DND-41 (cell line): Measurements from ENCODE around the gene PKP2.
"Not testable (repeated sequence)": the region's sequence is repeated elsewhere in the genome, so short reads cannot be mapped to it uniquely, and the experiment has no call there.

Experiments
- ATAC-seq: fragments of 200-7000 bp; cut with Tn5 transposase; 3 replicates; pipeline ENCODE4 v1.9.1; 2021; ENCODE audit warnings: low read depth; ENCODE audit not compliant: insufficient read depth
- DNase-seq: peaks from one replicate; pipeline ENCODE4 v3.0.0-alpha.2; 2020
- H2AFZ ChIP-seq: 2 replicates; pipeline ENCODE4 v1.6.0; 2012; ENCODE audit warnings: low read depth, low read length
- H3K27ac ChIP-seq: 2 replicates; pipeline ENCODE4 v1.5.1; 2012; ENCODE audit warnings: low read length, inconsistent platforms
- H3K27me3 ChIP-seq: fragments of 200-600 bp; sonication (generic); 2 replicates; pipeline ENCODE4 v1.6.0; 2012; ENCODE audit warnings: low read length, mild to moderate bottlenecking, inconsistent platforms; ENCODE audit not compliant: insufficient read depth, poor library complexity
- H3K36me3 ChIP-seq: 2 replicates; pipeline ENCODE4 v1.5.1; 2012; ENCODE audit warnings: low read length, inconsistent platforms; ENCODE audit not compliant: insufficient read depth
- H3K4me1 ChIP-seq: 2 replicates; pipeline ENCODE4 v1.5.1; 2012; ENCODE audit warnings: mild to moderate bottlenecking, low read length; ENCODE audit not compliant: insufficient read depth
- H3K4me2 ChIP-seq: 2 replicates; pipeline ENCODE4 v1.6.0; 2012; ENCODE audit warnings: mild to moderate bottlenecking, moderate library complexity, low read length, inconsistent platforms; ENCODE audit not compliant: insufficient read depth
- H3K4me3 ChIP-seq, 2 experiments: fragments of 200-600 bp in 1 of 2; shearing (Covaris generic) in 1 of 2; 2 replicates each; pipeline ENCODE4 v1.5.1; 2012 to 2016; ENCODE audit warnings: inconsistent platforms in 2 of 2, low read length in 2 of 2, mild to moderate bottlenecking in 2 of 2, low read depth in 1 of 2, moderate library complexity in 1 of 2
- H3K79me2 ChIP-seq: 2 replicates; pipeline ENCODE4 v1.6.0; 2012; ENCODE audit warnings: low read length, inconsistent platforms; ENCODE audit not compliant: insufficient read depth
- H3K9ac ChIP-seq: 2 replicates; pipeline ENCODE4 v1.6.0; 2012; ENCODE audit warnings: low read depth, mild to moderate bottlenecking, inconsistent platforms, low read length, moderate library complexity
- H3K9me3 ChIP-seq: 2 replicates; pipeline ENCODE4 v1.5.1; 2012; ENCODE audit warnings: low read length, moderate library complexity, mild to moderate bottlenecking, inconsistent platforms; ENCODE audit not compliant: insufficient read depth, severe bottlenecking
- H4K20me1 ChIP-seq: 2 replicates; pipeline ENCODE4 v1.6.0; 2012; ENCODE audit warnings: low read length; ENCODE audit not compliant: insufficient read depth
- EZH2 ChIP-seq: IDR thresholded peaks from 3 replicates; pipeline ENCODE4 v1.6.1; 2012; ENCODE audit warnings: borderline replicate concordance, low read depth, mild to moderate bottlenecking, moderate library complexity, low read length, inconsistent platforms; ENCODE audit not compliant: severe bottlenecking
- TF ChIP-seq, protein P1 (sequence below): IDR thresholded peaks from 2 replicates; pipeline ENCODE4 v1.5.1; 2012; ENCODE audit warnings: borderline replicate concordance, low read length, moderate library complexity, mild to moderate bottlenecking; ENCODE audit not compliant: poor library complexity, severe bottlenecking; ENCODE audit errors: extremely low read depth

The PKP2 gene

DNA sequence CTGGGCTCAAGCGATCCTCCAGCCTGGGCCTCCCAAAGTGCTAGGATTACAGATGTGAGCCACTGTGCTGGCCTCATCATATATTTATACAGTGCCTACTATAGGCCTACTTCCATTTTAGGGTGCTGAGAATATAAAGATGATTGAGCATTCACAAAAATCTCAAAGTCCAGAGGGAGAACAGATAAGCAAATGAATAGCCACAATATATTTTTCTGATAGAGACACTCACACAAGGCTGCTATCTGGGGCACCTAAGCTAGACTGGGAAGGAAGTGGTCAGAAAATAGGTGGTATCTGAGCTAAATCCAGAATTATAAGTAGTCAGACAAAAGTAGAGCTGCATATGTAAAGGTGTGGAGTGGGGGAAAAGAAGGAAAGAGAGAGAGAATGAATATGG is 21.6 kb downstream of the PKP2 start:
- no peak for TF ChIP-seq EZH2
- TF ChIP-seq, protein P1, sequence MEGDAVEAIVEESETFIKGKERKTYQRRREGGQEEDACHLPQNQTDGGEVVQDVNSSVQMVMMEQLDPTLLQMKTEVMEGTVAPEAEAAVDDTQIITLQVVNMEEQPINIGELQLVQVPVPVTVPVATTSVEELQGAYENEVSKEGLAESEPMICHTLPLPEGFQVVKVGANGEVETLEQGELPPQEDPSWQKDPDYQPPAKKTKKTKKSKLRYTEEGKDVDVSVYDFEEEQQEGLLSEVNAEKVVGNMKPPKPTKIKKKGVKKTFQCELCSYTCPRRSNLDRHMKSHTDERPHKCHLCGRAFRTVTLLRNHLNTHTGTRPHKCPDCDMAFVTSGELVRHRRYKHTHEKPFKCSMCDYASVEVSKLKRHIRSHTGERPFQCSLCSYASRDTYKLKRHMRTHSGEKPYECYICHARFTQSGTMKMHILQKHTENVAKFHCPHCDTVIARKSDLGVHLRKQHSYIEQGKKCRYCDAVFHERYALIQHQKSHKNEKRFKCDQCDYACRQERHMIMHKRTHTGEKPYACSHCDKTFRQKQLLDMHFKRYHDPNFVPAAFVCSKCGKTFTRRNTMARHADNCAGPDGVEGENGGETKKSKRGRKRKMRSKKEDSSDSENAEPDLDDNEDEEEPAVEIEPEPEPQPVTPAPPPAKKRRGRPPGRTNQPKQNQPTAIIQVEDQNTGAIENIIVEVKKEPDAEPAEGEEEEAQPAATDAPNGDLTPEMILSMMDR: no peak

DNA sequence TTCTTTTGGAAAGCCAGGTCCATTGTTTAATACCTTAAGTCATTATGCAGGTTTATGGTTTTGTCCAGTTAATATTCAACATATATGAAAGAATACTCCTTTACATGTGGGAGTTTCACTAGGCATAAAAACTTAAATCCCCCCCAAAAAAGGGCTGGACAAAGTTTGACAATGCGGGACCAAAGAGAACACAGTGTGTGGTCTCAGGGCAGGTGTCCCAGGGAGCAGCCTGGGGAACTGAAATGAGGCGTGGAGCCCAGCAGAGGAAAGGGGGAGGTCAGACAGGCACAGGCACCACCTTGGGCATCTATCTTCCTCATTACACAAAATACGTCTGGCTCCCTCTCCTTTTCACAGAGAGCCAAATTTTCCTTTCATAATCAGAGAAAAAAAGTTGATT is 22.5 kb downstream of the PKP2 start:
- no peak overlapping the region for H3K9ac ChIP-seq
- TF ChIP-seq, protein P1: no peak
- no peak for TF ChIP-seq EZH2
- no peak overlapping the region for H3K27ac ChIP-seq
- no peaks in the 10 kb centered on the region for H4K20me1 ChIP-seq
- H3K79me2 ChIP-seq: no peaks in the 10 kb centered on the region
- H3K4me2 ChIP-seq: no peak overlapping the region
- no peaks in the 10 kb centered on the region for H3K27me3 ChIP-seq
- no peaks in the 10 kb centered on the region for H3K9me3 ChIP-seq
- H3K36me3 ChIP-seq: no peaks in the 10 kb centered on the region
- ATAC-seq (no peak), DNase-seq (no peak)
- no peaks in the 10 kb centered on the region for H3K4me1 ChIP-seq
- H3K4me3 ChIP-seq: no peak overlapping the region
- H2AFZ ChIP-seq: no peak overlapping the region

More for the DNA sequence above, 21.6 kb downstream of the PKP2 start:
- Histone ChIP-seq H4K20me1 (no peaks in the 10 kb centered on the region), H3K79me2 (no peaks in the 10 kb centered on the region), H3K4me1 (no peaks in the 10 kb centered on the region), H3K9me3 (no peaks in the 10 kb centered on the region), H3K4me3 (no peak overlapping the region), H2AFZ (no peak overlapping the region), H3K27ac (no peak overlapping the region), H3K36me3 (no peaks in the 10 kb centered on the region), H3K4me2 (no peak overlapping the region), H3K27me3 (no peaks in the 10 kb centered on the region), H3K9ac (no peak overlapping the region)
- ATAC-seq: no peak
- DNase-seq: no peak

DNA sequence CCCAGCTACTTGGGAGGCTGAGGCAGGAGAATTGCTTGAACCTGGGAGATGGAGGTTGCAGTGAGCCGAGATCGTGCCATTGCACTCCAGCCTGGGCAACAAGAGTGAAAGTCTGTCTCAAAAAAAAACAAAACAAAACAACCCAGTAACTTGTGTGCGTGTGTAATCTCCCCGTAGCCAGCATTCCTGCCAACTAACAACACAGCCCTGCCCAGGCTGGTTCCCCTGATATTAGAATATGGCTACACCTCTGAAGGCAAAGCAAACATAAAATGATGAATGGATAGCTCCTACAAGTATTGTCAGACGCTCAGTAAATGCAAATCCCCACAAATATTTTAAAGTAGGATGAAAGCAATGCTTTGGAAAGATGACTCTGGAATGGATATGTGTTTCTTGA is 24.2 kb downstream of the PKP2 start:
- H2AFZ ChIP-seq, H3K4me3 ChIP-seq, H4K20me1 ChIP-seq, H3K9me3 ChIP-seq, H3K79me2 ChIP-seq, H3K4me2 ChIP-seq, H3K4me1 ChIP-seq, H3K36me3 ChIP-seq, ATAC-seq, H3K27me3 ChIP-seq, H3K9ac ChIP-seq, DNase-seq, H3K27ac ChIP-seq: not testable (repeated sequence)

DNA sequence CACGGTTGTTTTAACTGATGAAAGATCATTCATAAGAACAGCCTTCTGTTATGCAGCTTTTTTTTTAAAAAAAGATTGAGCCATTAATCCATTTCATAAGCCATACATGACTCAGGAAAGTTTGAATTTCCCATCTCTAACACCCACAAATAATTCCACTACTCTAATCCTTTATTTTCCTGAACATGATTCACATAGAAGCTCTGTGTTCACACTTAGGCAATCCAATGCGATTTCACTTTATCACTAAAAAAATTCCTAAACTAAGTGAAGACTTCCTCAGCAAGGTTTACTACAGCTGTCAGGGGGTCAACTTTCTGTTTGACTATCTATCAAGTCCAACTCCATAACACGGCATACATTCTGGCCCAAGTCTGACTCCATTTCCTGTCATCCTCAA is 25.9 kb downstream of the PKP2 start:
- H3K9ac ChIP-seq: no peak overlapping the region
- no peaks in the 10 kb centered on the region for H3K27me3 ChIP-seq
- H4K20me1 ChIP-seq: no peaks in the 10 kb centered on the region
- no peak overlapping the region for H2AFZ ChIP-seq
- DNase-seq (no peak), ATAC-seq (no peak)
- TF ChIP-seq EZH2: no peak
- TF ChIP-seq, protein P1: no peak
- no peak overlapping the region for H3K4me2 ChIP-seq
- no peaks in the 10 kb centered on the region for H3K9me3 ChIP-seq
- no peaks in the 10 kb centered on the region for H3K36me3 ChIP-seq
- no peaks in the 10 kb centered on the region for H3K79me2 ChIP-seq
- H3K27ac ChIP-seq: no peak overlapping the region
- H3K4me3 ChIP-seq: no peak overlapping the region
- H3K4me1 ChIP-seq: no peaks in the 10 kb centered on the region
